HepG2 (cell line): ENCODE measurements around the gene KCNIP3. TPM values are rescaled to one million over a fixed set of nuclear protein-coding genes. Genes with fewer than 3 reads are reported as not detected.

Source experiments
- ARID5B ChIP-seq: IDR thresholded peaks from 2 replicates; pipeline ENCODE4 v1.4.0; 2020; ENCODE audit warnings: mild to moderate bottlenecking, missing genetic modification reagents
- CCDC6 ChIP-seq: sonication (generic); formaldehyde crosslinking; IDR thresholded peaks from 2 replicates; pipeline ENCODE4 v1.8.1; 2022; ENCODE audit warnings: mild to moderate bottlenecking, missing genetic modification reagents, moderate library complexity
- FOSL2 ChIP-seq: sonication (generic); formaldehyde crosslinking; IDR thresholded peaks from 2 replicates; pipeline ENCODE4 v1.4.0; 2020; ENCODE audit warnings: missing genetic modification reagents
- GLI4 ChIP-seq: sonication (generic); formaldehyde crosslinking; IDR thresholded peaks from 2 replicates; pipeline ENCODE4 v1.5.1; 2020; ENCODE audit warnings: missing genetic modification reagents, mild to moderate bottlenecking, moderate library complexity, borderline replicate concordance
- HCFC1 ChIP-seq: fragments of 150-350 bp; IDR thresholded peaks from 2 replicates; pipeline ENCODE4 v1.6.1; 2014; ENCODE audit warnings: low read depth, low read length
- HMG20A ChIP-seq: IDR thresholded peaks from 2 replicates; pipeline ENCODE4 v1.6.1; 2016; ENCODE audit warnings: borderline replicate concordance
- MAFF ChIP-seq: IDR thresholded peaks from 2 replicates; pipeline ENCODE4 v1.6.1; 2011; ENCODE audit warnings: low read depth, low read length, improper control_type of control experiment
- MAZ ChIP-seq, 2 experiments: sonication (generic) in 1 of 2; formaldehyde crosslinking in 1 of 2; IDR thresholded peaks; 2 replicates each; pipeline versions ENCODE4 v1.5.0 to v1.6.1; 2012 to 2020; ENCODE audit warnings: low read depth in 2 of 2, mild to moderate bottlenecking in 2 of 2, borderline replicate concordance in 1 of 2, improper control_type of control experiment in 1 of 2, low read length in 1 of 2, missing genetic modification reagents in 1 of 2, moderate library complexity in 1 of 2
- NCOA1 ChIP-seq: sonication (generic); formaldehyde crosslinking; IDR thresholded peaks from 2 replicates; pipeline ENCODE4 v1.9.0; 2021; ENCODE audit warnings: missing genetic modification reagents
- NR3C1 ChIP-seq: sonication (generic); formaldehyde crosslinking; IDR thresholded peaks from 2 replicates; pipeline ENCODE4 v1.4.0; 2020; ENCODE audit warnings: missing genetic modification reagents
- RBAK ChIP-seq: sonication (generic); formaldehyde crosslinking; IDR thresholded peaks from 2 replicates; pipeline ENCODE4 v1.5.1; 2020; ENCODE audit warnings: mild to moderate bottlenecking, missing genetic modification reagents
- SMARCC2 ChIP-seq: fragments of 450-650 bp; IDR thresholded peaks from 2 replicates; pipeline ENCODE4 v1.6.1; 2017; ENCODE audit warnings: antibody characterized with exemption, mild to moderate bottlenecking
- SOX5 ChIP-seq: IDR thresholded peaks from 2 replicates; pipeline ENCODE4 v1.6.1; 2016; ENCODE audit warnings: borderline replicate concordance
- SP4 ChIP-seq: sonication (generic); formaldehyde crosslinking; IDR thresholded peaks from 2 replicates; pipeline ENCODE4 v1.8.1; 2023; ENCODE audit warnings: mild to moderate bottlenecking, missing genetic modification reagents
- TEAD3 ChIP-seq: optimal IDR thresholded peaks from 2 replicates; pipeline ENCODE3; 2016; ENCODE audit warnings: borderline replicate concordance
- ZFP41 ChIP-seq: sonication (generic); formaldehyde crosslinking; IDR thresholded peaks from 2 replicates; pipeline ENCODE4 v1.4.0; 2020; ENCODE audit warnings: mild to moderate bottlenecking, missing genetic modification reagents, borderline replicate concordance
- ZHX2 ChIP-seq, 2 experiments: sonication (generic) in 1 of 2; formaldehyde crosslinking in 1 of 2; IDR thresholded peaks; 2 replicates each; pipeline versions ENCODE4 v1.6.1 to v1.9.0; 2014 to 2022; ENCODE audit warnings: antibody characterized with exemption in 1 of 2, borderline replicate concordance in 1 of 2, inconsistent platforms in 1 of 2, low read depth in 1 of 2, missing genetic modification reagents in 1 of 2
- ZNF292 ChIP-seq: sonication (generic); formaldehyde crosslinking; IDR thresholded peaks from 2 replicates; pipeline ENCODE4 v1.8.1; 2022; ENCODE audit warnings: mild to moderate bottlenecking, low read depth, missing genetic modification reagents, borderline replicate concordance
- ZNF446 ChIP-seq: sonication (generic); formaldehyde crosslinking; IDR thresholded peaks from 2 replicates; pipeline ENCODE4 v1.5.0; 2020; ENCODE audit warnings: mild to moderate bottlenecking, missing genetic modification reagents
- ZNF614 ChIP-seq: IDR thresholded peaks from 2 replicates; pipeline ENCODE4 v1.6.1; 2018; ENCODE audit warnings: missing biosample characterization, missing genetic modification reagents, inconsistent platforms, borderline replicate concordance
- polyA plus RNA-seq, 8 experiments: library from polyadenylated mRNA; depleted of rRNA in 3 of 8; stranded (reverse) in 7 of 8; unstranded in 1 of 8; fragments of >200 nt; fragmentation: Illumina TruSeq in 4 of 8; extraction: Trizol in 4 of 8; gene quantifications; 2 replicates each; pipeline versions ENCODE4 v1.2.1 to v1.2.3, GENCODE V29; 2011 to 2016; ENCODE audit warnings: low read depth in 4 of 8, missing spikeins in 1 of 8, mixed read lengths in 1 of 8; ENCODE audit not compliant: insufficient read depth in 1 of 8
- total RNA-seq, 5 experiments: library from RNA; depleted of rRNA; stranded (reverse); fragments of >200 nt; fragmentation: Illumina TruSeq; extraction: Trizol; gene quantifications; 2 replicates each; pipeline ENCODE4 v1.2.3, GENCODE V29; 2016; ENCODE audit warnings: low read depth in 1 of 5

KCNIP3 gene
- total and polyA plus RNA-seq, 2 of the 13 experiments (the other 11 are each of a cell fraction or from before 2014, with no cell fraction given), result not detected

GRCh38 chr2:95390272-95390880 lies 93.2 kb downstream of the KCNIP3 start (continued):
- TF ChIP-seq ARID5B (CRISPR knock-in tag) (peak; percentile 86), RBAK (CRISPR knock-in tag) (0 out of 2 replicates have a peak, but pooled peaks have one; percentile 69), HMG20A (CRISPR knock-in tag) (peak; percentile 87), NR3C1 (CRISPR knock-in tag) (no peak), SOX5 (no peak), SMARCC2 (no peak), FOSL2 (CRISPR knock-in tag) (peak; percentile 86), ZFP41 (CRISPR knock-in tag) (no peak), CCDC6 (CRISPR knock-in tag) (peak; percentile 70; the same call in 1 of the 2 replicates), ZNF292 (CRISPR knock-in tag) (peak; percentile 43; the same call in 1 of the 2 replicates), SP4 (CRISPR knock-in tag) (peak; percentile 50; the same call in 1 of the 2 replicates), HCFC1 (no peak), GLI4 (CRISPR knock-in tag) (0 out of 2 replicates have a peak, but pooled peaks have one; percentile 43), ZNF446 (no peak), TEAD3 (peak; percentile 85), ZNF614 (peak; percentile 56; the same call in 1 of the 2 replicates), NCOA1 (peak; percentile 75; the same call in 1 of the 2 replicates), ZHX2 (IDR thresholded peaks at IDR 0.05; ENCODE audit: low read depth) (peak; percentile 63; the same call in 1 of the 2 replicates), ZHX2 (CRISPR knock-in tag; IDR thresholded peaks at IDR 0.05; ENCODE audit: borderline replicate concordance) (no peak), MAZ (IDR thresholded peaks at IDR 0.05; ENCODE audit: borderline replicate concordance, low read depth, low read length) (peak; percentile 82; the same call in 1 of the 2 replicates), MAZ (CRISPR knock-in tag; IDR thresholded peaks at IDR 0.05; ENCODE audit: low read depth) (peak; percentile 70; the same call in 1 of the 2 replicates), MAFF (no peak)
